CD4-positive, alpha-beta T cell treated with Interleukin-6 for 4 hours (primary cell): ENCODE measurements around the gene RBPJ.

ENCODE experiments used
- DNase-seq: peaks from one replicate; pipeline ENCODE4 v3.0.0-alpha.2; 2020; ENCODE audit warnings: mixed read lengths

Gene RBPJ

GRCh38 chr4:26463386-26463785 lies 142.6 kb downstream of the RBPJ start:
- DNase-seq: no peak

GRCh38 chr4:26464420-26465095 lies 143.7 kb downstream of the RBPJ start:
- DNase-seq: no peak

- DNase-seq: no peak
These were observed 145.9 kb downstream of the RBPJ start for GRCh38 chr4:26466578-26467270.

GRCh38 chr4:26467724-26468123 lies 146.9 kb downstream of the RBPJ start:
- no peak for DNase-seq

GRCh38 chr4:26468283-26468949 lies 147.6 kb downstream of the RBPJ start:
- no peak for DNase-seq

GRCh38 chr4:26468977-26469376 lies 148.2 kb downstream of the RBPJ start:
- DNase-seq: no peak

GRCh38 chr4:26471890-26472289 lies 151.1 kb downstream of the RBPJ start:
- no peak for DNase-seq

- no peak for DNase-seq
These were observed 153.1 kb downstream of the RBPJ start for GRCh38 chr4:26473893-26474292.

GRCh38 chr4:26474551-26474950 lies 153.7 kb downstream of the RBPJ start:
- DNase-seq: no peak

GRCh38 chr4:26475716-26476115 lies 154.9 kb downstream of the RBPJ start:
- DNase-seq: no peak

- no peak for DNase-seq
These were observed 155.7 kb downstream of the RBPJ start for GRCh38 chr4:26476545-26476944.

- no peak for DNase-seq
These were observed 157.5 kb downstream of the RBPJ start for GRCh38 chr4:26478330-26478729.

- DNase-seq: no peak
These were observed 162.0 kb downstream of the RBPJ start for GRCh38 chr4:26482508-26483462.

GRCh38 chr4:26484032-26484515 lies 163.3 kb downstream of the RBPJ start:
- DNase-seq: no peak

- no peak for DNase-seq
These were observed 163.7 kb downstream of the RBPJ start for GRCh38 chr4:26484516-26484915.
